Measurements from ENCODE around the gene ZBTB25.
"Not testable (repeated sequence)": the region's sequence is repeated elsewhere in the genome, so short reads cannot be mapped to it uniquely, and the experiment has no call there.

The ZBTB25 gene

GRCh38 chr14:64517667-64518066, 14.0 kb upstream of the ZBTB25 start:
- not testable (repeated sequence) for DNase-seq (ENCODE audit: low read depth in 3 of 3, low spot score in 1 of 3)

GRCh38 chr14:64516969-64517368, 13.3 kb upstream of the ZBTB25 start:
- DNase-seq (ENCODE audit: low read depth in 3 of 3, low spot score in 1 of 3): no peak

GRCh38 chr14:64515053-64515452, 11.4 kb upstream of the ZBTB25 start:
- no peak for DNase-seq (ENCODE audit: low read depth in 3 of 3, low spot score in 1 of 3)

GRCh38 chr14:64513271-64513670, 9.6 kb upstream of the ZBTB25 start:
- no peak for DNase-seq (ENCODE audit: low read depth in 3 of 3, low spot score in 1 of 3)

DNA sequence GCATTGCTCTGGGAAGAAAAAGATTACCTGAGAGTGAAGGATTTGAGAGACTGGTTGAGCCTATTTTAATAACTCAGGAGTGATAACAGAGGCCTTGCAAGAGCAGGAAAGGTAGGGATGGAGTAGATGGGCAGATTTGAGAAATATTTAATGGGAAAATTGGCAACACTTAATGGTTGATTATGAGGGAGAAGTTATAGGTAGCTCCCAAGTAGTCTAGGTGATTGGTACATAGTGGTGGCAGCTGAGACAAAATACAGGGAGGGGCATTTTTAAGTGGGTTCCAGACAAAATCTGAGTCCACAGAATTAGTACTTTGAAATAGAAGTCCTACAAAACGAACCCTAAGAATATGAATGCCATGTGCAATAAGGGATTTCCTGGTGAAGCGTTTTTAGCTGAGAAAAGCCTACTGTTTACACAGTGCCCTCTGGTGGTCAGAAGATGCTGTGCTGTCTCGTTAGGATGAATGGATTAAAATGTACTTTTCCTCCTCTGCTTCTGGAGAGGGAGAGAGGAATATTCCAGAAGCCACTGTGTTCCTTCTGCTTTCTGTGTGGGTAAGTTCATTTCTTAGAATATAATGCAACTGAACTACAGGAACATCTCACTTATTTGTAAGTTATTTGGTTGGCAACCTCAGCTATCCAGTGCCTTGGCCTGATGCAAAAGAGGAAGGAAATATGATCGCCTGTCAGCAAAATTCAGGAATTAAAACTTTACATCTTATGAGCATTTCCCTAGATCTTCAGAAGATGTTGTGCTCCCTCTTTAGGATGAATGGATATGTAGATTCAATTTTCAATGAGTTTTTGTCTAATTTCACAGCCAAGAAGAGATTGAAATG, 7.4 kb upstream of the ZBTB25 start:
- peak in 2 of 3 donors; percentile 27 to 31 for DNase-seq (ENCODE audit: low read depth in 3 of 3, low spot score in 1 of 3)

DNA sequence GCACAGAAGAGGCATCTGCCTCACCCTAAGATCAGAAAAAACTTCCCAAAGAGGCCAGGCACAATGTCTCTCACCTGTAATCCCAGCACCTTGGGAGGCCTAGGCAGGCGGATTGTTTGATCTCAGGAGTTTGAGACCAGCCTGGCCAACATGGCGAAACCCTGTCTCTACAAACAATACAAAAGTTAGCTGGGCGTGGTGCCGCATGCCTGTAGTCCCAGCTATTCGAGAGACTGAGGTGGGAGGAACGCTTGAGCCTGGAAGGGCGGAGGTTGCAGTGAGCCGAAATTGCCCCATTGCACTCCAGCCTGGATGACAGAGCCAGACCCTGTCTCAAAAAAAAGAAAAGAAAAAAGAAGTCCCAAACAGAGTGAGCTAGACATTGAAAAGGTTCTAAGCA, 5.4 kb upstream of the ZBTB25 start:
- no peak for DNase-seq (ENCODE audit: low read depth in 3 of 3, low spot score in 1 of 3)

- no peak for DNase-seq (ENCODE audit: low read depth in 3 of 3, low spot score in 1 of 3)
Measured at GRCh38 chr14:64508215-64508776, 4.7 kb upstream of the ZBTB25 start.

- DNase-seq (ENCODE audit: low read depth in 3 of 3, low spot score in 1 of 3): peak in 1 of 3 donors; percentile 14
Measured at GRCh38 chr14:64507376-64508156, 3.9 kb upstream of the ZBTB25 start.

GRCh38 chr14:64506721-64507120, 3.1 kb upstream of the ZBTB25 start:
- no peak for DNase-seq (ENCODE audit: low read depth in 3 of 3, low spot score in 1 of 3)

DNA sequence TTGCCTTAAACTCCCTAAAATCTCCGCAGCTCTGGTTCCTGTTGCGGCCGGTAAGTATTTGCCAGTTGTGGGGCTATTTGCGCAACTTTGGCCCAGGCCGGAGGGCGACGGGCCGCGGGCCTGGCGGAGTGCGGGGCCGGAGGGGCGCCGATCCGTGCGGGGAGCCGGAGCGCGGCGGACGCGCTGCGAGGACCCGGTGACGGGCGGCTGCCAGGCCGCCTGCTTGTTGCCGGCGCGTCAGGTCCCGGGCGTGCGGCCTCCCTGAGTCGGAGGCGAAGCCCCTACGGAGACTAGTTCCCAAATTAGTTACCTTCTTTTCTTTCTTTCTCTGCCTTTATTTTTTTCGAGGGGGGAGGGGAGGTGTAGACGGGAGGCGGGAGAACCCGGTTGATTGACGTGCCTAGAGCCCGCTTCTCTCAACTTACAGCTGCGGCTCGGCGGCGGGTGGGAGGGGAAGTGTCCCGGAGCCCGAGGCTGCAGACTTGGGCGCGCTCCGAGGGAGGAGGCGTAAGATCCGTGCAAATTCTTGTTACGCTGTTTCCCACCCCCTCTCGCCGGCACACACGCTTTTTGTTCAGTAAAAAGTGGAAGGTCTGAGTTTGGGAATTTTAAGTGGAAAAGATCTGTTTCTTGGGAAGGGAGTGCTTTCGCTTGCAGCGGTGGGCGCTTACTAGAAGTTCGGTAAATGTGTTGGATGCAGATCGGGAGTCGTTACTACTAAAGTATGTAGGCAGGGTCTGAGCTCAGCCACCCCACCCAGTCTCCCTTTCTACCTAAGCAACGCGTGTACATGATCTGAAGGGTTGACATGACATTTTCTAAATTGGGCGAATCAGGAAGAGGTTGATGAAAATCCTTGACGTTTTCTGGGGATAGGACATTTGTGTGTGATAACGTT, 1.5 kb upstream of the ZBTB25 start:
- peak; percentile 60 to 67 (median 66) for DNase-seq (ENCODE audit: low read depth in 3 of 3, low spot score in 1 of 3)

DNA sequence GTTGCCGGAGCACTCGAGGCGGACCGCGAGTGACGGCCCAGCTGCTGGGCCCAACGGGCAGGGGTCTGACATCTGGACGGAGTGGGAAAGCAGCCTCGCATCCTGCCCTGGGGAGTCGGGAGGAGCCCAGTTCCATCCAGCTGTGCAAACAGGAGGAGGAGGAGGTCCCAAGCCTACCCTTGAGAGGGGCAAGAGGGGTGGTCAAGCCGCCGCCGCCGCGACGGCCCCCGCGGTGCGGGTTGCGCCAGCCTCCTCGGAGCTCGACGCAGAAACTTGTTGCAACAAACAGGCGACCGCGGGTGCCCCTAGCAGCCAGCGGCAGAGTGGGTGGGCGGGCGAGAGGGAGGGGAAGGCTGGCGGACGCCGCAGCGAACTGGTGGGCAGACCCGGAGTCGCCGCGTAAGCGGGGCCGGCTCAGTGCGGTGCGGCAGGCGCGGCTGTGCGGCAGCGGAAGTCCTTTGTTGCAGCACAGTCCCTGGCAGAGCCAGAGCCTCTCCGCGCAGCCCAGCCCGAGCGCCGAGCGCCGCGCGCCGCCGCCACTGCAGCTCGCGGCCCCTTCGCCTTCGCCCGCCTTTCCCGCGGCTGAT, 765 bp upstream of the ZBTB25 start, which contains the start of gene ZBTB1:
Gene ZBTB1, plus strand, starts transcription at position 461 of the 587 bp plus-strand sequence. CDS start 16,735 bp downstream, outside the sequence.
- peak; percentile 59 to 72 (median 68) for DNase-seq (ENCODE audit: low read depth in 3 of 3, low spot score in 1 of 3)

DNA sequence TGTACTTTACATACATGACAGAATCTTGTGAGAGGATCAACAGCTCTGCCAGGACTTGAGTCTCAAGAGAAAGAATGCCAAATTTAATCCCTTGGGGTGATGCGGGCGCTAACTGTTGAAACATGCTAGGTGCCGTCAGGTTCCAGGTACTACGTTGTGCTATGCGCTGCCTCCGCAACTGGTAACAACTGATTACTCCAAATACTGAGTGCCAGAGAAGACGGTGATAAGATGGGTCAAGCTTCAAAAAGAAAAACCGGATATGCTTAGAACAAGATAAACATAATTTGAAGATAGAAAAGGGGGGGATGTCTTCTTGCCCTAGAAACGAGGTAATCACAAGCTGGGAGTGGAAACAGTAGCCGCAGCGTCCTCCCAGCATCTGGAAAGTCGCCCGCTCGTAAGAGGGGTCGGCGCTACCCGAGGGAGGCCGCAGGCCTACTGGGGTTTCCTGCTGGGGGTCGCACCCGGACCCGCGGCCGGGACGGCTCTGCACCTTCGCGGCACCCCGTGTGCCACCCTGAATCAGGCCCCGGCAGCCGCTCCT, 678 bp downstream of the ZBTB25 start:
- peak in 1 of 3 donors; percentile 18 for DNase-seq (ENCODE audit: low read depth in 3 of 3, low spot score in 1 of 3)

DNA sequence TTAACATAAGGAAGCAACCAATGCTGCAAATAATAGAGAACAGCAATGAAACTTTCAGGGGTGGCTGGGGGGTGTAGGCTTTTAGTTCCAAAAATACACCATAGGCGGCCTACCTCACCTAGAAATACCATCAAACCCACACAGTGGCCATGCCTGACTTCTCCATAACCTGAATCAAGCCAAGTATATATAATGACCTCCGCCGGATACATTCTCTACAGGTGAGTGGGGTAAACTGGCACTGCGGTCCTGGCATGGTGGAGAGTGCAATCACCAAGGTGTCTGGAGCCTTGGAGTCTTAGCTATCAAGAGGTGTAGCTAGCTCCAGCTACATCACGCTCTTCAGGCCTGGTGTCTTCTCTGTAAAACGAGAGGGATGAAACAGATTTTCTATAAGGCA, 1.2 kb downstream of the ZBTB25 start:
- DNase-seq (ENCODE audit: low read depth in 3 of 3, low spot score in 1 of 3): no peak

DNA sequence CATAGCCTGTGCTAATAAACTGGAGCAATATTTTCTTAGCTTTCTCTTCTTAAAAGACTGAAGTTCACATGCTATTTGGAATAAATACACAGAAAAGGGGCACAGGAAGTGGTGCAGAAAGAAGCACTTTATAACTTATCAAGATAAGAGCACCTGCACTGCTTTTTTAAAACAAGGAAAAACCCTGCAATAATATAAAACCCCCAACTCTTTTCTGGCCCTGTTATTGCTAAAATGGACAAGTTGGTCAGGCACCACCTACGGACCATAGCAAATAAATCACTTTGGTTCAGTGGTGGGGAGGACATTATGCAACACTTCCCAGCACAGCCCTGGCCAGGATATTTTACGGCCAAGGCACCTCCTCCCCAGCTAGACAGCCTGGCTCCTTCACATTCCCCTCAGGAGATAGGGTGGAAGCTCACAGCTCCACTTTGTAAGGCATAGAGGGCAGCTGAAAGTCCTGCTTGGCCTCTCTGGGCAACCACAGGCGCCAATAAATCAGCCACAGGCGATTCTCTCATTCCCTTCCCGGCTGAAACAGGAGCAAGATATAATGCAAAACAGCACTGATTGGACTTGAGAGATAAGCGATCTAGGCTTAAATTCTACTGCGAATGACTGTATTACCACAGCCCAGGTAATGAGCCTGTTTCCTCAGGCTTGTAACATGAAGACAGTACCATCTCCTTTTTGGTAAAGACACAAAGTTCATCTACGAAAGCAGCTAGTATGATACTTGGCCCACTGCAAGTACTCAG, 2.0 kb downstream of the ZBTB25 start:
- no peak for DNase-seq (ENCODE audit: low read depth in 3 of 3, low spot score in 1 of 3)

DNA sequence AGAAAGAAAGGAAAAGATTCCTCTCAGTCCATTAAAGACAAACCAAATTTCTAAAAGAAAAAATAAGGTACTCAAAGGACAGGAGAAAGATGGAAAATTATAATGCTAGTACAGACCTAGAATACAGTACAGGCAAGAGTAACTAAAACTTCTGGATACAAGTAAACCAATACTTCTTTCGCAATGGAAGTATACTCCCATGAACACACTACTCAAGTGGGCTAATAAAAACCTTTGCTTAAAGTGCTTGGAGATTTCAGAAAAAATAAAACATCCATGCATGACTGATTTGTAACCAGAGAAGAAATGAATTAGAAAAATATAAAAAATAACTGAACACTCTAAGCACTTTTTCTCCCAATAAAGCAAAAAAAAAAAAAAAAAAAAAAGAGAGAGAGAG, 3.5 kb downstream of the ZBTB25 start:
- DNase-seq (ENCODE audit: low read depth in 3 of 3, low spot score in 1 of 3): no peak

- DNase-seq (ENCODE audit: low read depth in 3 of 3, low spot score in 1 of 3): no peak
Measured at GRCh38 chr14:64496764-64497163, 6.9 kb downstream of the ZBTB25 start.

DNA sequence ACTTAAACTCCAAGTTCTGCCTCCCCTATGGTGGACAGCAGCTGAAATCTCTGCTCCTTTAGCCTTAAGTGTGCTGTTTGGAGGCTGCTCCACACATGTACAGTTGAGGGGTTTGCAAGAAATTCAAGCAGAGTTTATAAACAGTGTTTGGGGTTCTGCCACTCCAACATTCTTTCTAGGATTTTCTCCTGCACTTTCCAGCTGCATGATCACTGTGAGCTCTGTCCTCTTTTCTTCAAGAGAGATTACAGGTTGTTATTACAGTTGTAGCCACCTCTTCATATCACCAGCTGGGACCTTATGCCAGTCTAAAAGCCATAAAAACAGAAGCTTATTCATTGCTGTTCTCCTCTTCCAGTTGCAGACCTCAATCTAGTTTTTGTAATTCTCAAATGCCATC, 8.4 kb downstream of the ZBTB25 start:
- no peak for DNase-seq (ENCODE audit: low read depth in 3 of 3, low spot score in 1 of 3)

- DNase-seq (ENCODE audit: low read depth in 3 of 3, low spot score in 1 of 3): no peak
Measured at GRCh38 chr14:64493455-64493854, 10.2 kb downstream of the ZBTB25 start.

DNA sequence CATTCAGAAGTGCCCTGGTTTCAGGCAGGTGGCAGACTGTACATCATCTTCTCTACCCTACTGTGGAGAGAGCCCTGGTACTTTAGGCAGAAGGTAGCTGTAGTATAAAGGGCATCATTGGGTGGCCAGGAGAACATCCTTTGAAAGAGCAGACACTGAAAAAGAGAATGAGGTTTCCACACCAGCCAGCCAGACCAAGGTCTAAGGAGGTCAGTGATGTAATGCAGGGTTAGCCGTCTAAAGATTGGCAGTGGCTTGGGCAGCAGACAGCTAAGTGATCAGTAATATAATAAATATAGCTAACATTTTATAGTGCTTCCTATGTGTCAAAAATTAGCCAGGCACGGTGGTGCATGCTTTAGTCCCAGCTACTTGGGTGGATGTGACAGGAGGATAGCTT, 12.0 kb downstream of the ZBTB25 start:
- no peak for DNase-seq (ENCODE audit: low read depth in 3 of 3, low spot score in 1 of 3)
